ENCODE data around the gene TMEM175. TPM values are rescaled to one million over a fixed set of nuclear protein-coding genes. Genes with fewer than 3 reads are reported as not detected.

The TMEM175 gene
- total RNA-seq, 4 donors from 2014 or later = 33.3 to 61.2 (median 39.0) TPM

DNA sequence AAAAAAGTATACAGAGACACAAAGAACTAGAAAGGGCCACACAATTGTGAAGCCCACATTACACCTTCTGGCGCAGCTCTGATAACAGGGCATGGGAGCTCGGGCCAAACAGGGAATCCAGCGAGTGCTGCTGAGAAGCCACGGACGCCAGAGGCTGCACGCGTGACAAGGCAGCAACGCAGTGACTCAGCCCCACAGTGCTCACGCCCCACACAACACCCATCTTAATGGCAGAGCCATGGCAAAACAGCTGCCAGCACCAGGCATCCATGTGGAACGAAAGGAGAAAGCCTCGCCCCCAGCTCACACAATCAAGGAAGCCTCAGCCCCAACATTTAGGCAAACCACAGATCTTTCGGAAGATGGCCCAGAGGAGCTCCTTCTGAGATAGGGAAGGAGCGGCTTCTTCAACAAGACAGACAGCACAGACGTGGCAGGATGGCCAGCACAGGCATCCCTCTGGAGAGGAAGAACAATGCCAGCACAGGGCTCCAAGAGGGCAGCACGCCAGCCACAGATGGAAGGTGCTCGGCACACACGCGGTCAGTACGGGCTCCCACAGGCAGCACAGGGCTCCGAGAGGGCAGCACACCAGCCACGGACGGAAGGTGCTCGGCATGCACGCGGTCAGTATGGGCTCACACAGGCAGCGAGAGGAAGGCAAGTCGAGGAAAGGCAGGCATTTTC lies 33.2 kb upstream of the TMEM175 start:
- no peak for DNase-seq (ENCODE audit: low spot score in 2 of 2)
- Histone ChIP-seq H3K9me3 (no peaks in the 10 kb centered on the region), H3K27me3 (no peaks in the 10 kb centered on the region), H3K4me1 (no peaks in the 10 kb centered on the region), H3K36me3 (peaks cover 0 to 95% (median 8%) of the 10 kb centered on the region in 3 donors), H3K27ac (no peak overlapping the region), H3K4me3 (no peak overlapping the region)
- 88 to 91% methylated on average over 27 of the region's 27 CpGs for WGBS, 2 donors
- TF ChIP-seq POLR2A (IDR thresholded peaks at IDR 0.05) (no peak), EP300 (IDR thresholded peaks at IDR 0.05) (no peak)
- TF ChIP-seq, protein P1, sequence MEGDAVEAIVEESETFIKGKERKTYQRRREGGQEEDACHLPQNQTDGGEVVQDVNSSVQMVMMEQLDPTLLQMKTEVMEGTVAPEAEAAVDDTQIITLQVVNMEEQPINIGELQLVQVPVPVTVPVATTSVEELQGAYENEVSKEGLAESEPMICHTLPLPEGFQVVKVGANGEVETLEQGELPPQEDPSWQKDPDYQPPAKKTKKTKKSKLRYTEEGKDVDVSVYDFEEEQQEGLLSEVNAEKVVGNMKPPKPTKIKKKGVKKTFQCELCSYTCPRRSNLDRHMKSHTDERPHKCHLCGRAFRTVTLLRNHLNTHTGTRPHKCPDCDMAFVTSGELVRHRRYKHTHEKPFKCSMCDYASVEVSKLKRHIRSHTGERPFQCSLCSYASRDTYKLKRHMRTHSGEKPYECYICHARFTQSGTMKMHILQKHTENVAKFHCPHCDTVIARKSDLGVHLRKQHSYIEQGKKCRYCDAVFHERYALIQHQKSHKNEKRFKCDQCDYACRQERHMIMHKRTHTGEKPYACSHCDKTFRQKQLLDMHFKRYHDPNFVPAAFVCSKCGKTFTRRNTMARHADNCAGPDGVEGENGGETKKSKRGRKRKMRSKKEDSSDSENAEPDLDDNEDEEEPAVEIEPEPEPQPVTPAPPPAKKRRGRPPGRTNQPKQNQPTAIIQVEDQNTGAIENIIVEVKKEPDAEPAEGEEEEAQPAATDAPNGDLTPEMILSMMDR (IDR thresholded peaks at IDR 0.05) = no peak

- TF ChIP-seq, protein P1 (IDR thresholded peaks at IDR 0.05) = no peak
- TF ChIP-seq POLR2A (IDR thresholded peaks at IDR 0.05) = no peak
Measured at GRCh38 chr4:899556-899906, 32.7 kb upstream of the TMEM175 start.

DNA sequence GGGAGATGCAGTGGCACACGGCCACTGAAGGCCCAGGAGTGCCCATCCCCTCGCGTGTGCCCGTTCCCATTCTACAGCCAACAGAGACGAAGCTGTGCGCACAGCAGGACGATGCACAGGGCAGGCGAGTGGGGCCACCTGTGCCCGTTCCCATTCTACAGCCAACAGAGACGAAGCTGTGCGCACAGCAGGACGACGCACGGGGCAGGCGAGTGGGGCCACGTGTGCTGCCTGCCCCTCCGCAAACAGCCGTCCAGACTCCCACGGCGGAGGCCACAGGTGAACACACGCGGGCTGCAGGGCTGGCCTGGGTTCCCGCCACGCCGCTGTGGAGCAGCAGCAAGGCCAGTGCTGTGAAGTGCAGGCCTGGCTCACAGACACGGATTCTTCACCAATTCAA lies 32.2 kb upstream of the TMEM175 start:
- TF ChIP-seq POLR2A (IDR thresholded peaks at IDR 0.05) (no peak), EP300 (IDR thresholded peaks at IDR 0.05) (no peak)
- TF ChIP-seq, protein P1 (IDR thresholded peaks at IDR 0.05) = no peak
- no peaks in the 10 kb centered on the region for H3K4me1 ChIP-seq
- no peaks in the 10 kb centered on the region for H3K9me3 ChIP-seq
- WGBS, 2 donors = 93% methylated on average over 26 of the region's 26 CpGs
- no peak for DNase-seq (ENCODE audit: low spot score in 2 of 2)
- no peaks in the 10 kb centered on the region for H3K27me3 ChIP-seq
- H3K27ac ChIP-seq = no peak overlapping the region
- no peak overlapping the region for H3K4me3 ChIP-seq
- peaks cover 0 to 94% (median 8%) of the 10 kb centered on the region in 3 donors for H3K36me3 ChIP-seq

More at GRCh38 chr4:899556-899906, 32.7 kb upstream of the TMEM175 start:
- no peaks in the 10 kb centered on the region for H3K27me3 ChIP-seq
- DNase-seq (ENCODE audit: low spot score in 2 of 2) = no peak
- H3K4me3 ChIP-seq = no peak overlapping the region
- 93% methylated on average over 12 of the region's 12 CpGs for WGBS, 2 donors
- no peaks in the 10 kb centered on the region for H3K9me3 ChIP-seq
- H3K27ac ChIP-seq = no peak overlapping the region
- H3K4me1 ChIP-seq = no peaks in the 10 kb centered on the region
- peaks cover 0 to 95% (median 8%) of the 10 kb centered on the region in 3 donors for H3K36me3 ChIP-seq

DNA sequence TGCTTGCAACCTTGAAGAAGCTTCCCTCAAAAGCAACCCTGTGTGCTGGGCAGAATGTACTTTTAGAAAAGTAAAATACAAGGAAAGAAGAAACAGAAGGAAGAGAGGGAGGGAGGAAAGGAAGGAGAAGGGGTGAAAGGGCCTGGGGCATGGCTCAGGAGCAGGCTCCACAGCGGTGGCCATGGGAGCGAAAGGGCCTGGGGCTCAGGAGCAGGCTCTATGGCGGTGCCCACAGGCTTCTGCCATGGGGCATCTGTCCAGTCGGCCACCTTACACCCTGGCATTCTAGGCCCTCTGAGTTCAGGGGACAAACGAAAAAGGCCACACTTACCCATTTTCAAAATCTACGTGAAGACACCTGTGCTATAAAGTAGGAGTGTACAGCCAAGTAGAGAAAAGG lies 31.5 kb upstream of the TMEM175 start:
- Histone ChIP-seq H3K4me3 (no peak overlapping the region), H3K27me3 (no peaks in the 10 kb centered on the region), H3K9me3 (no peaks in the 10 kb centered on the region), H3K27ac (no peak overlapping the region), H3K4me1 (no peaks in the 10 kb centered on the region), H3K36me3 (peaks cover 0 to 87% (median 4%) of the 10 kb centered on the region in 3 donors)
- no peak for DNase-seq (ENCODE audit: low spot score in 2 of 2)
- TF ChIP-seq, protein P1 (IDR thresholded peaks at IDR 0.05) = no peak
- no peak for TF ChIP-seq EP300 (IDR thresholded peaks at IDR 0.05)
- no peak for TF ChIP-seq POLR2A (IDR thresholded peaks at IDR 0.05)
- WGBS, 2 donors = 84 to 96% methylated on average over 4 to 6 of the region's 6 CpGs

- Histone ChIP-seq H3K4me3 (no peak overlapping the region), H3K36me3 (peaks cover 0 to 81% (median 0%) of the 10 kb centered on the region in 3 donors), H3K27me3 (no peaks in the 10 kb centered on the region), H3K4me1 (no peaks in the 10 kb centered on the region), H3K9me3 (no peaks in the 10 kb centered on the region), H3K27ac (no peak overlapping the region)
- 84% methylated on average over 27 to 28 of the region's 28 CpGs for WGBS, 2 donors
- TF ChIP-seq, protein P1 (IDR thresholded peaks at IDR 0.05) = no peak
- TF ChIP-seq EP300 (IDR thresholded peaks at IDR 0.05) (no peak), POLR2A (IDR thresholded peaks at IDR 0.05) (no peak)
- DNase-seq (ENCODE audit: low spot score in 2 of 2) = no peak
Measured at GRCh38 chr4:901192-901910, 30.9 kb upstream of the TMEM175 start.

All from tibial nerve (tissue), 4 donors.